HG03095 (cell line): ENCODE measurements around the gene OLFM1.

Experiments used
- ATAC-seq: cut with Tn5 transposase; IDR thresholded peaks from one replicate; pipeline ENCODE4 v1.9.1; 2021; ENCODE audit warnings: moderate library complexity; ENCODE audit not compliant: unreplicated experiment

OLFM1 gene

DNA sequence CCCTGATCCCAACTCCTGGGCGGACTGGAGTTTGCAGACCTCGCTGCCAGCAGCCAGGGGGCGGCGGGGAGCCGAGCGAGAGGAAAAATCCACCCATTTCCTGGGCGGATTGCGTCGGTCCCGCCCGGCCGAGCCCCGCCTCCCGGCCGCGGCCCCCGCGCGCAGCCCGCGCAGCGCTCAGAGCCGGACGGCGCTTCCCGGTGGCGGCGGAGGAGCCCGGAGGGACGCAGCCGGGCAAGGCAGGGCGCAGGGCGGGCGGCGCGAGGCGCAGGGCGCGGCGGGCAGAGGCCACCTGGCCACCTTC, at the start of gene OLFM1:
Gene OLFM1, plus strand, starts transcription at position 180 of the 304 bp plus-strand sequence. CDS start 322 bp downstream, outside the sequence.
- ATAC-seq = no peak

DNA sequence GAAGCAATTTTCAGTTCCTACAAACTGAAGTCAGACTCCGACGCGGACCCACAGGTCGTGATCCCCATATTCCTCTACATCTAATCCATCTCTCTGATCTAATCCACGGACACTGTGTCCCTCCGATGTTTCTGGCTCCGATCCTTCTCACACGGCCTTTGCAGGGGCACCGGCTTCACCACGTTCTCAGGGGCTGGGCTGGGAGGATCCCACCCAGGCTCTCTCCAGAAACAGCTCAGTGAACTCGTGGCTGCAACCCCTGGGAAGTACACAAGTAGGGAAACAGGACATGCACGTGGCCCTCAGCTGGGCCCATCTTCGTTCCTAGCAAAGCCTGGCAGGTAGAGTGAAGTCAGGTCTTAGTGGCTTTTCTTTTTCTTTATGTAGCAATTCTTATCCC, 49.1 kb upstream of the OLFM1 start:
- ATAC-seq = no peak

DNA sequence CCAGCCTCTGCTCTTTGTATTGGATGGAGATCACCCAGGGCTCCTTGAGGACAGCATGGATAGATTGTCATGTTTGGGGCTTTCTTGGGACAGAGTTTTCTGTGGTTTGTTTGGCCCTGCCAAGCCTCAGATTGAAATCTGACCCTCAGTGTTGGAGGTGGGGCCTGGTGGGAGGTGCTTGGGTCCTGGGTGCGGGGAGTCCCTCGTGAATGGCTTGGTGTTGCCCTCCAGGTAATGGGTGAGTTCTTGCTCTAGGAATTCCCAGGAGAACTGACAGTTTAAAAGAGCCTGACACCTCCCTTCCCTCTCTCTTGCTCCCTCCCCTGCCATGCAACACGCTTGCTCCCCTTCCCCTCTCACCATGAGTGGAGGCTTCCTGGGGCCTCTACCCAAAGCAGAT, 48.6 kb upstream of the OLFM1 start:
- no peak for ATAC-seq

DNA sequence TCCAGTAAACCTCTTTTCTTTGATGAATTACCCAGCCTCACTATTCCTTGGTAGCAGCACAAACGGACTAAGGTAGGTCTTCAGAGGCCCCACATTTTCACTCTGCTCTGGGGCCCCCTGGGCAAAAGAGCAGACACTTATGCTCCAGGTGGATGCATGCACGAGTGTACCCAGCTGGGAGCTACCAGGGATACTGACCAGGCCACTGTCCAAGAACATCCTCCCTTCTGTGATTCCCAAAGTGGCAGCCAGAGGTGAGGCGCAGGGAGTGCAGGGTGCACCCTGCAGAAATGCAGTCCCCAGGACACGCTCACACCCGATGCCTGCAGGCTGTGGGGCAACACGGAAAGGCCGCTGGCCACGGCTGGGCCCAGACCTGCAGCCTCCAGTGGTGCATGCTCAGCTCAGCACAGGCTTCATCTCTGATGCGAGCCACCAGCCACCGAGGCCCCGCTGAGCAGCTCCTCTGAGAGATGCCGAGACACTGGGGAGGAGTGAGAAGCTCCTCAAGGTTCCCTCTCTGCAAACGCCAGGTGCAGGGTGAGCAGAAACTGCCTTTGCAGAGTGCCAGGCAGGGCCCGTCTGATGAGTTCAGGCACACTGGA, 48.1 kb upstream of the OLFM1 start:
- ATAC-seq = no peak

DNA sequence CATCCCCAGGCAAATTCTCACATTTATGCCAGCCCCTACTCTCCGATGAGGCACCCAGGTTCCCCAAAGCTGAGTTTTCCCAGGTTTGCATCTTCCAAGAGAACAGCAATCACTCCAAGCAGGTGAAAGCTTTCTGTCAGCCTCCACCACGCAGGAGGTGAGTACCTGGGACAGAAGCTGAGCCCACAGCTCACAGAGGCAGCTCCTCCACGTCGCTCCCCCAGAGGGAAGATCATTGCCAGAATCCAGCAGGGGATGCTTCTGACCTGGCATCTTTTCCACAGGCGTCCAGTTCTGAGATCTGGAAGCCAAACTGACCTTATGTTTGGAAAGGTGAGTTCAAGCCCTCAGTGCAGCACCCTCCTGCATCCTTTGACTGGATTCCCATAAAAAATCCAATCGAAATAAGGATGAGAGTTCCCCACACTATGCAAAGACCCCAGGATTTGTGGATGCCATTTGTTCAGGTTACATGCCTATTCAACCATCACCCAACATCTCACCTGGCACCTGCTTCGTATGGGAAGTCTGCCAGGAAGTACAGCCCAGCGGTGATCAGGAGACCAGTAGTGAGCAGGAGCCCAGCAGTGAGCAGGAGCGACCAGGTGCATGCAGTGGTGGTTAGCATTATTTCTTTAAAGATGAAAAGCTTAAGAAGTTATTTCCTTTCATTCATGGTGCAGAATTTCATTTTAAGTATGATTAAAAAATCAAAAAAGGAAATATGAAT, 47.4 kb upstream of the OLFM1 start:
- no peak for ATAC-seq

DNA sequence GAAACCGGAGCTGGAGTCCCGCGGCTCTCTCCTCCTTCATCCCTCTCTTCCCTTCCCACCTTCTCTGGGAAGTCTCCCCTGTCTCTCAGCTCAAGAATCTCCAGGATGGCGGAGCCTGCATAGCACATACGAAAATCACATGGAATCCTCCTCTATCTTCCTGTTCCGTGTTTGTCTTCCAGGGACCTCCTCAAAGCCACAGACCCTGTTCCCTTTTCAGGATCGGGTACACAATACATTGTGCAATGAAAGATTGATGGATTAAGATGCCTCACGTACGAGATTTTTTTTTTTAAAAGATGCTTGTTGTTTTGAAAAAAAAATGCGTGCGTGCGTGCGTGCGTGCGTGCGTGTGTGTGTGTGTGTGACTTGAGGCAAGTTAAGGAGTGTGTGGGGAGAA, 46.6 kb upstream of the OLFM1 start:
- ATAC-seq = no peak

DNA sequence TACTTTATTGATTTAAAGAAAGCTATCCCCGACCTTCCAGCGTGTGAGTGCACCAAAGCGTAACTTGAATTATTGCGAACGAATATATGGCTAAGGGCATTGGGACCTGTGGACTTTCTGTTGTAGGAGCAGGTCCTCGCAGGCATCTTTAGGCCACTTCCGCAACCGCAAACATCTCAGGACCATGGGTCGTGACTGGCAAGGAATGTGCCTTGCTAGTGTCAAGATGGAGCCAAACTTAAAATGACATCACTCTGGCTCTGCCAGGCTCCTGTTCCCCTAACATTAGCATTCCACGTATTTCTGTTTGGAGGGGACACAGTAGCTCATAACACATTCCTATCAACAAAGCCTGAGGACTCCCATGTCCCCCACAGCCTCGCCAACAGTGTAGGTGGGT, 44.1 kb upstream of the OLFM1 start:
- no peak for ATAC-seq

DNA sequence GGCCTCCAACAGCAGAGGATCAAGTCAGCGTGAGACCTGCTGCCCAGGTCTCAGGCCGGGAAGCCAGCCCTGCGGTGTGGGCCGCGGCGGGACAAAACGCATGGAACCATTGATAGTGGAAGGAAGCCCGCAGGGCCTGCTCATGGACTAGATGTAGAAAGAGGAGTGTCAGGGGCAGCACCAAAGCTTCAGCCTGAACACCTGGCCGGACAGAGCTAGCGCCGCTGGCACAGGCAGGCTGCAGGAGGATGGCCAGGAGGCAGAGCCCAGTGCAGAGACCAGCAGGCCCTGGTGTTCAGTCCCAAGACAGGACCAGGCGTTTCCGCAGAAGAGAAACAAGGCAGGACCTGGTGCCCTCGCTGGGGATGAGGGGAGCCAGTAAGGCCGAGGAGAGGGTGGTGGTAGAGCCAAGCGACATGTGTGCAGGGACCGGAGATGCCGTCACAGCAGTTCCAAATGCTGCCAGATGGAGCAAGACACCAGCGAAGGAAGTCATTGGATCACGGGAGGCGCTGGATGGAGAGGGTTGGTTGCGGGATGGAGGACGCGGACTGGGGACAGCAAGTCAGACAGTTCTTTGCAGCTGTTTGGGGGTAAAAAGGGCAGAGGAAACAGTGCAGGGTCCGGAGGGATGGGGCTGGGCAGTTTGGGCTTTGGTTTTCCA, 42.1 kb upstream of the OLFM1 start:
- no peak for ATAC-seq

DNA sequence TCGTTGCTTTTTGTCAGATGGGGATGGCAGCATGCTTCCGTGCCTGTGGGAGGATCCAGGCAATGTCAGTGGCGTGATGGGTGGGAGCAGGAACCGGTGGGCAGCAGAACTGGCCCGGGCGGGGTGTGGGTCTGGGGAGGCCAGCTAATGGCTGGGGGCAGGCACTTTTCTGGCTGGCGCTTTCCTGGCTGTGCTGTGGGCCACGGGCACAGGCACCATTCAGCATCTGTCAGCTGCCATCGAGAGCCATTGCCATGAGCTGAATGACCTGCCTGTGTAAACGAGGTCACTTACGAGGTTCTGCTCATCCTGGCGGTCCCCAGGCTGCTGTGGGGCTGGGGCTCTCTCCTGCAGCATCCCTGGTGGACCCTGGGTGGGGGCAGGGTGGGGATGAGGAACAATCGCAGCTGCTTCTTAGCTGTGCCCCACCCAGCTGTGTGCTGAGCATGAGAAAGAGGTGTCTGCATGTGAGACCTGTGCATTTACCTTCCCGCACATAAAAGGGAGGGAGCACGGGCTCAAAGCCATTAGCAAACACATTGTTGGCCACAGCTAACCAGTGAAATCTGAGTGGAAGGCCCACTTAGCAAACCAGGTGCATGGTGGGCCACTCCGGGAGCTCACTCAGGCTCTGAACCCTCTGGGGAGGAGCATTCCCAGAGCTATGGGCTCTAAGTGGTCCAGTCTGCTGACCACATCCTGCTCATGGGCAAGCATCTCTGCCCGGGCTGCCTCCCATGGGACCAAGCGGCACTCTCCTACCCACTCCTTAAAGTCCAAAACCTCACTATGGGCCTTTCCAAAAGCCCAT, 41.3 kb upstream of the OLFM1 start:
- no peak for ATAC-seq

DNA sequence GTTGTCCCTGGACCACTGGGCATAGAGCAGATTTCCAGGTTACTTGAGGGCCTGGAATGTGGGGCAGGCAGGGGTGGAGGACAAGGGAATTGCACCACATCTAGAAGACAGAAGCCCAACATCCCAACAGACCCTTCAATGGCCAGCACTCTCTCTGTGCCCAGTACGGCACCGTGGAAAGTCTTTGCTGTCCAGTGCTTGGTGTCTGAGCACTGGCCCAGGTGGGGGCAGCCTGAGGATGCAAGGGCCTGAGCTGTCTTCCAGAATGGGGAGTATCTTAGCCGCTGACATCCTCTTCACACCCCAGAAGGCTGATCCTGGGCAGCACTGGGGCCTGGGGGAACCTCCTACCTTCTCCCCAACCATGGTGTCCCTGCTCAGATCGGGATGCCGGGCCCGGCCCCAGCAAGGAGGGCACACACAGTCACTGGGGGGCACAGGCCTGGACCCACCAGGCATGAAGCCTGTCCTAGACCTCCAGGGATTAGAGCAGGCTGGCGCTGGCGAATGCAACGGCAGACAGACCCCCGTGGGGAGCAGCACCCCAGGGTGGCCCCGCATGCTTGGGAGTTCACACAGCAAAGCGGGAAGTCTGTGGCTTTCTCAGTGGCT, 40.6 kb upstream of the OLFM1 start:
- ATAC-seq = no peak

DNA sequence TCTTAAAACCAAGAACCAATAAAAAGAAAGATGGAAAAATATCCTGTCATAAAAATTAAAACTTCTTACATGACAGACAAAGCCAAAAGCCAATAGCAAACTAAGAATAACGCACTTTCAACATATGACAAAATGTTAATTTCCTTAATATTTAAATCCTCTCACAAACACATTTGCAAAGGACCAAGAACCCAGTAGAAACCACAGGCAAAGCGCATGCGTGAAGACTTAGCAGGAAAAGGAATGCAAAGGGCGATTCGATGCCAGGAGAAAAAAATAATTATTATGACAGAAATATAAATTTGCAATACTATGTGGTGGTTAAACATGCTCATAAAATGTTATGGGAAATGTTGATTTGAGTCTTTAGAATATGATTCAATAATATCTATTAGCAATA, 39.9 kb upstream of the OLFM1 start:
- no peak for ATAC-seq

DNA sequence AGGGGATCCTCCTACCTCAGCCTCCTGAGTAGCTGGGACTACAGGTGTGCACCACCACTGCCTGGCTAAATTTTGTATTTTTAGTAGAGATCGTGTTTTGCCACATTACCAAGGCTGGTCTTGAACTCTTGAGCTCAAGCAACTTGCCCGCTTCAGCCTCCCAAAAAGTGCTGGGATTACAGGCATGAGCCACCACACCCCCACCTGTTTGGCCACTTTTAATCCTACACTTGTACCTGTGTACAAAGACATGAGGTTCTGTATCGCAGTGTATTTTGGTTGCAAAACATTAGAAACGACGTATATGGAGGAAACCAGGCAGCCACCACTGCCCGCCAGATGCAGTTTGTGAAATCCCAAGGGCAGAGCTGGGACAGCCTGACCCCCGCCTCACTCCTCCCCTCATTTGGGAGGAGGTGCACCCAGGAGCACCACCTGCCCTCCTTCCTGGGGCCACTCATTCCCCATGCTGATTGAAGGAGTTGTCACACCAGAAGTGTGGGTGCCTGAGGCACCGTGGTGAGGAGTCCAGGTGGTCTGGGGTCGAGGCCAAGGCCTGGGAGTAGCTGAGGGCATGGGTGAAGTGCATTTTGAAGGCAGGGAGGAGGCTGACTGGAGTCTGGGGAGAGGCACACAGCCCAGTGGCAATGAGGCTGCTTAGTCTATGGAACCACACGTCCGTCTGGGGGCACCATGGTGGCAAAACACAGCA, 39.3 kb upstream of the OLFM1 start:
- ATAC-seq = no peak

DNA sequence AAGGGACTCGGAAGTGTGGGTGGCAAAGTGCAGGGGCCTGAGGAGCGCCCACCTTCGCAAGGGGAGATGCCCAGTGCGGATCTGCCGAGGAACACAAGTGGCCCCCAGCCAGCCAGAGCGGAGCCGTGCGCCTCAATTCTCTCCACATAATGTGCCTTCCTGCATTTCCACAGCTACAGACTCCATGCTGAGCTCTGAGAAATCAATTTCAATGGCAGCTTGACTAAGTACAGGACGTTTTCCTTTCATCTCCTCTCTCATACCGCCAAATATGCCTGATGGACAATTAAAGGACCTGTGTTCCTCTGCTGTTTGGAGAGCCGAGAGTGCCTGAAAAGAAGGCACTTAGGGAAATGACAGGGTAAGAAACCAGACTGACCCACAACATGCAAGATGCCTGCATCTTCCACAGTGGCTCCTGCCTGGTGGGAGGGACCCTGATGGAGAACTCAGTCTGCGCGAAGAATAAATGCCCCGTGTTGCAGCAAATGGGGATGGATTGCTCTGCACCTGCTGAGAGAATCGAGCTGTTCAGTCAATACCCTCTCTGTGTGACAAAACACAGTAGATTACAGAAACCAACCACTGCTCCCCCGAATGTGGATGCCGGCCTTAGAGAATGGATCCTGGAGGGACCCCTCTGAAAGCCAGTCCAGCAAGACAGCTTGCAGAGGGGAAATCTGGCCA, 38.6 kb upstream of the OLFM1 start:
- ATAC-seq = no peak

DNA sequence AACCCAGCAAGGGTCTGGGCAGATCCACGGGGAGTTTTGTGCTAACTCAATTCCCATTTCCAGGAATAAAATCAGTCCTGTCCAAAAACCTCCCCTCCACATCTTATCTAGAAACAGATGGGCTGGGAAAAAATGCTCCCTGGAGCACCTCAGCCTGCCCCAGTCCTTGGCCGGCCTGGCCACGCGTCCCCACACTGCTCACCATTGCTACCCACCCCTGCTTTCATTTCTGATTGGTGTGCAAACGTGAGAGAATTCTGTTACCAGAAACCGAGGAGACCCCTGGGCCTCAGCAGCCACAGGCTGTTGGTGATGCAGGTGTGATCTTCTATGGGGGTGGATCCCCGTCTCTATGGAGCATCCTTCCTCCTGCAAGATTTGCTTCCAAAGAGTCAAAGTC, 38.0 kb upstream of the OLFM1 start:
- no peak for ATAC-seq

DNA sequence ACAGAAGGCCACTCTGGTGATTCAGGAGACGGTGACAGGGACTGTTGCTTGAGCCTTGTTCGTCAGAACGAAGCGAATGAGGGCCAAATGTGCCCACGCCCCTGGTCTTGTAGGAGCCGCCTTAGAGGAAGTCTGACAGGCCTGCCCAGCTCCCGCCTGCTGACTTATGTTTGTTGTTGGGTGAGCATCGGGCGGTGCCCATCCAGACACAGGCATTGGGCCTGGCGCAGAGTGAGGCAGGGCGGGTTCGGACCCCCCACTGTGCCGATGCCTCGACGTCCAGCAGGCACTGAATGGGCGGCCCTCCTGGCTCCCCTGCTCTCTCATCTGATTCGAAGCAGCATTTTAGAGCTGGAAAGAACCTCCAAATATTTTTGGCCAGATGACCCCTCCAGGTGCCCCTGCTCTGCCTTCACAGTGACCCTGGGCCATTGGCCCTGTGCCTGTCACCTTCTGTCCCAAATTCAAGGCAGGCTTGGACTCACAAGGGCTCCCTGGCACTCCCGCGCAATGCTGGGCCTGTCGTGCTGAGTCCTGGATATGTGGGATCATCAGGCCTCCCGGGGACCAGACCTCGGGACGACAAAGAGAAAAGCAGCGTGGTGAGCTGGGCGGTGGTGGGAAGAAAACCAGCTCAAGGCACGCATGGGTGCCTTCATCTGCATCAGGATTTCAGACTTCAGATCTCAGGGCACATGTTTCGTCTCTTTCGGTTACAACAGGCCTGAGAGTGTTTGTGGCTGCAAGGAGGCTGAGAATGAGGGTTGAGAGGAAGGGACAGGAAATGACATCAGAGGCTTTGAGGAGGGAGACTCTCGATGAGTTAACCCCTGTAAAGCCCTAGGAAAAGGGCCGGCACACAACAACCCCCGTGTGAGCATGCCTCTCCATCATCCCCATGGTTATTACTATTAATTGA, 37.1 kb upstream of the OLFM1 start:
- ATAC-seq = no peak

DNA sequence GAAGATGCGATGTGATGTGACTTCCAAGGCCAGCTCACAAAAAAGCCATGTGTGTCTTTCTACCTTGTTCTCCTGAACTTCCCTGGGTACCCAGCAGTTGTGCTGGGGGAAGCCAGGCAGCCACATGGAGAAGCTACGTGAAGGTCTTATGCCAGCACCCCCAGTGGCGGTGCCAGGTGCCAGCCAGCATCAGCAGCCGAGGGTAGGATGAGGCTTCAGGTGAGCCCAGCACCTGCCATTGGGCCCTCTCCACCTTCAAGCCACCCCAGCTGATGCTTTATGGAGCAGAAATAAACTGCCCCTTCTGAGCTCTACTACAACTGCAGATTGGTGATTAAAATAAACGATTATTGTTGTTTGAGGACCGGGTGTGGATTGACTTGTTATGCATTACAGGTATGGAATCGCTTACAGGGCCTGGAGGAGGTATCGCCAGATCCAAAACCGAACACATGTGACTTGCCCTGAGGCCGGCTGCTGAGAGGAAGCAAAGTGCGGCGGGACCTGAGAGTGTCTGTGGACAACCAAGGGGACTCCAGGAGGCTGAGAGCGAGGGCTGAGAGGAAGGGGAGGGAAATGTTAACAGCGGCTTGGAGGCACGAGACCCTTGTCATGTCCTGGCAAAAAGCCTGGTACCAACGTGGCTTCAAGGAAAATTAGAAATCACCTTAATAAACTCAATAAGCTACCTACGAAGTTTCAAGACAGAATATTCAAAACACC, 36.0 kb upstream of the OLFM1 start:
- no peak for ATAC-seq

DNA sequence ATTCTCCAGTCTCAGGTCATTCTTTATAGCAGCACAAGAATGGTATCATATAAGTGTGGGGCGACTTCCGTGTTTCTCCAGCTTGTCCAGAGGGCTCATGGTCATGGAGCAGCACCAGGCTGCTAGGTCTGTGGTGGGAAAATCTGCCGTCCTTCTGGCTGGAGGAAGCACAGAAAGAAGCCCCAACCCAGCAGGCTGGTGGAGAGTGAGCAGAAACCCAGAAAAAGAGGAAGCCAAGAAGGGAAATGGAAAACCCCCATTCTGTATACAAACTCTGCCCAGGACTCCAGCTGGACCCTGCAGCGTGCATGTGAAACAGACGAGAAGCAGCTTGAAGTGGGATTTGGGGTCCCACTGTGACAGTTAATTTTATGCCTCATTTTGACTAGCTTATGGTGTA, 34.3 kb upstream of the OLFM1 start:
- ATAC-seq = no peak

DNA sequence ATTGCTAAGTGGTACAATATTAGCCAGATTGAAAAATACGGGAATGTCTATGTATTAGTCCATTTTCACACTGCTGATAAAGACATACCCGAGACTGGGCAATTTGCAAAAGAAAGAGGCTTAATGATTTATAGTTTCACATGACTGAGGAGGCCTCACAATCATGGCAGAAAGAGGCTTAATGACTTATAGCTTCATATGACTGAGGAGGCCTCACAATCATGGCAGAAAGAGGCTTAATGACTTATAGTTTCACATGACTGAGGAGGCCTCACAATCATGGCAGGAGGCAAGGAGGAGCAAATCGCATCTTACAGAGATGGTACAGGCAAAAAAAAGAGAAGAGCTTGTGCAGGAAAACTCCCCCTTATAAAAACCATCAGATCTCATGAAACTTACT, 32.3 kb upstream of the OLFM1 start:
- no peak for ATAC-seq
